NCI-H2227 (cell line): Measurements from ENCODE around the gene GABRR3.

Experiments used
- DNase-seq: peaks from one replicate; lab custom pipeline; 2025; ENCODE audit not compliant: unreplicated experiment; lab: John Stamatoyannopoulos, UW

Gene GABRR3

DNA sequence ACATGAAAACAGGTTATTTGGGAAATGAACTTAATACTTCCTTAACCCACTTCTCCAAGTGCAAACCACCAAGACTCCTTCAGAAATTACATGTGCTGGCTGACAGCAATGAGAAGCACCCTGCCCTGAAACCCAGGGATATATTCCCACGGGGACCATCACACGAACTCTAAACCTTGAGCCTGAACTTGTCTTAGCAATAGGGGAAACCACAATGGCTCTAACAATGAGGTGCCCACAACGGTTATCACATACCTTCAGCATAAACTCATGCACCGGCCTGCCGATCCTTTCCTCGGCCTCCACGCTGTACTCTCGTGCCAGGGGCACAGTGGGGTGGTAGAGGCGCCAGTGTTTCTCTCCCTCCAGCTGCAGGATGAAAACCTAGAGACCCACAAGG lies 76.3 kb downstream of the GABRR3 start:
- no peak for DNase-seq

DNA sequence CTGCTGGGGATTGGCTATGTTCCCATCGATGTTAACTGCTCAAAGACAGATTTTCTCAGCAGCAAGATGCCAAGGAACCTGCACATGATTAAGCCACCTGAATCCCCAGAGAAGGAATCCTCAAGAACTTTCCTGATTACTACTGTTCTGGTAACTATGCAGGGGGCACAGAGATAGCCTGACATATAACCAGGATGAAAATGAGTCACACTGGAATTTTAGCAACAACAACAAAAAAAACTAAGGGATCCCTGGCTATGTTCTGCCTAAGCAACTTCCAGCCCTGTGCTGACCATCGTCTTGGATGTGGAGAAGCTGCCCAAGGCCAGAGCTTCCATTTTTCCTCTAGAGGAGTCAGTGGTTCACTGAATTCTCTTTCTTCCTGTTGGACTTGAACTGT lies 76.7 kb downstream of the GABRR3 start:
- no peak for DNase-seq

DNA sequence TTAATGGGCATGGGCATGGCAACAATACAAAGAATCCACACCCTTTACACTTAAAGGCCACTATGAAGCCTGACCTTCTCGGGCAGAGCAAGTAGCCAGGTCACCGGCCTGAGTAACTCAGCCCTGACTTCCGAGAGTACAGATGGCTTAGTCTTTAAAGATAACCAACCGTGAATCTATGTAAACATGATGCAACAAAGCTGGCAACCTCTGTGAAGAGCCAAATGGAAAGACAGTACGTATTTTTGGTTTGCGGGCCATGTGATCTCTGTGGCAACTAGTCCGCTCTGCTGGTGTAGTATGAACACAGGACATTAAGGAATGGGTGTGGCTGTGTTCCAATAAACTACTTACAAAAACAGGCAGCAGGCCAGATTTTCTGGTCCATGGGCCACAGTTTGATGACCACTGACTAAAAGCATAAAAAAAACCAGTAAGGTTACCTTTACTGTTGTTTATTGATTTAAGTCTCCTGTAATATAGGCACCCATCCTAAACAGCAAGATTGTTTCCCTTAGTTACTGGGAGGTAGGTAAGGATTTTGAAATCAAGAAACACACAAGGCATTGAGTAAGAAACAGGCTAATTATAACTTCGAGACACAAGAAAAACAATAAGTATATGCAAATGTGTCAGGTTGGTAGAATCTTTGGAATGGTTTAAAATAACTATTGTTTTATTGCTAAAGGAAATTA lies 77.4 kb downstream of the GABRR3 start:
- no peak for DNase-seq

DNA sequence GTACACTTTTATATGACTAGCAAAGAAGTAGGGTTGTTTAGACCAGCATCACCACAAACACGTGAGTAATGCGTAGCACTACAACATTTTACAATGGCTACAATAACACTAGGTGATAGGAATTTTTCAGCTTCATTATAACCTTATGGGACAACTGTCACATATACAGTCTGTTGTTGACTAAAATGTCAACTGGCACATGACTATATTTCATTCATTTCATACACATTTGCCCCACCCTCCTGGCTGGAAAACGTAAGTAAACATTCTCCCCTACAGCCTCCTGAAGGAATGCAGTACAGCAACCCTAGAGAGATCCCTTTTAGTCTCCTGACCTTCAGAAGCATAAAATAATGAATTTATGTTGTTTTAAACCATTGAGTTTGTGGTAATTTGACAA lies 79.1 kb downstream of the GABRR3 start:
- DNase-seq: no peak

DNA sequence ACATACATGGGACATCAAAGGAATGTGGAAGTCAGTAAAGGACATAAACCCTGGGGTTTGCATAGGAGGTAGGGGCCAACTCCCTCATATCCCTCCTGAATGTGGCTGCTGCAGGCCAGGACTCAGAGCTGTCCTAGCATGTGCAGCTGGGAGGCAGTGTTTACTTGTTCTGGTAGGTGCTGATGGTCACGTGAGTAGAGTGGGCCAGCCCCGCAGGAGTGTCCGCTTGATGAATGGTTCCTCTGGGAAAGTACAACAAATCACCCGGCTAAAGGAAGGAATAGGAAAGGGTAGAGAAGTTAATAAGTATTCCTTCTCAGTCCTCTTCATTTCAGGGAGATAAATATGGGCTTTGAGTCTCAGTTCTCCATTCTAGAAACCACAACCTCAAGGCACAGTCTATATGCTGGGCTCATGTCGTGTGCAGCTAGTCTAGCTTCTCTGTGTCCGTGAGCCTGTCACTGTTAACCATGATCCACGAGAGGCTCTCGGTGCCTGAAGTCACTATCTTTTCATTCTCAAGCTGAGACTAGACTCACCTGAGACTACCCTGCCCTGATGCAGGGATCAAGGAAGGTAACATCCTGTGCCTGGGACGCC lies 80.8 kb downstream of the GABRR3 start:
- DNase-seq: no peak

DNA sequence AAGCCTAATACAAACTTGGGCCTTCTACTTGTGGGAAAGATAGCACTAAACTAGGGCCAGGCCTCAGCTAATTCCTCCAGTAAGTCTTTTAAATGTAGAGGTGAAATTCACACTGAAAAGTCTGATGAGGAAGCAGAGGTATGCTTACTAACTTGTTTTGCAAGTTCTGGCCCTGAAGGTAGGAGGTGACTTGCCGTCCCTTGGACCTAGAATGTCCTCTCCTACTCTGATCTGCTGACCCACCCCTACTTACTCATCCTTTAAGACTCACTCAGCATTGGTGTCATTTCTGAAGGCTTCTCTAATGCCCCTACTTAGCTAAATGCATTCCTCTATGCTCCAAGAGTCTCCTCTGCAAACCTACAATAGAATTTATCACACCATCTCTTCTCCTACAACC lies 82.2 kb downstream of the GABRR3 start:
- no peak for DNase-seq

DNA sequence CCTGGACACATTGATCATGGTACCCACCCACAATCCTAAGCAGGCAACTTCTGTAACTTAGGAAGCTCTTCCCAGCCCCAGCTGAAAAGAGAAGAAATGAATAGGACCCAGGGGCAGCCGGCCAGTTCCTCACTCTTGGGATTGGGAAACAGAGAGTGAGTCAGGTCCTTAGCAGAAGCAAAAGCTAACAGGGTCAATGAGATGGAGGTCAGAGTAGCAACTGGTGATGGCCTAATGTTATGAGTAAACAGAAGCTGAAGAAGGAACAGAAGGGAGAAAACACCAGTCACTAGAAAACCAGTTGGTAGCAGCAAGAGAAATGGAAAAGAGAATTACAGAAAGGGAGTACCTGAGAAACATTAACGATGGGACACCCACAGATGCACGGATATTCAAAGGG lies 82.8 kb downstream of the GABRR3 start:
- DNase-seq: no peak

DNA sequence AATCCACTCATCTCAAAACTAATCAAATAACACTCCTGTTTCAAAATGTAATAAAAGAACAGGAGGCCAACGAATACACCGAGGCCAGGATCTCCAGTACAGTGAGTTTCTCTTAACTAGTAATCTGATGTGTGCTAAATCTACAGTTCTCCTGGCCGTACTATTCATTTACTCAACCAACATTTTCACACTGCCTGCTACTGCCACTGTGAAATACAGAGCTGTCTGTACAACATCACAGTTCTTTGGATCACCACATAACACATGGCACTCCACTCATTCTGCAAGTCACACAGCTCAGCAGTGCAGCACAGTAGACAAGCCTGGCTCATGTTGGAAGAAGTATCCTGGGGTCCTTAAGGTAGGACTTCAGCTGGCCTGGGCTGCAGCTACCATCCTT lies 84.8 kb downstream of the GABRR3 start:
- DNase-seq: no peak

DNA sequence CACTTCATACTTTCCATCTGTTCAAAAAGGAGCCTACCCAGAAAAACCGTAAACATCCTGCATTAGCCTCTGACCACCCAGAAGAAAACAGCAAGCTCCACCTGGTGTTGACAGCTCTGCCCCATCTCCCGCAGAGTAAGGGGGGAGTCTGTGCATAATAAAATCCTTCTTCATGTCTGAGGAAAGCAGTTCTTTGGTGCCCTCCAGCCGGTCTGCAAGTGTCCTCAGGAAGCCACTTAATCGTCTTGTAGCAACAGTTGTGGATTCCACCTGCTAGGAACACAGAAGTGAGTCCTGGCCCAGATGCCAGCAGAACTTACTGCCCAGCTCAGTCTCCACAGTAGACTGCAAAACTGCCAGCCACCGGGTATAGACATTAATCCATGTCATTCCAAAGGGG lies 85.4 kb downstream of the GABRR3 start:
- no peak for DNase-seq

DNA sequence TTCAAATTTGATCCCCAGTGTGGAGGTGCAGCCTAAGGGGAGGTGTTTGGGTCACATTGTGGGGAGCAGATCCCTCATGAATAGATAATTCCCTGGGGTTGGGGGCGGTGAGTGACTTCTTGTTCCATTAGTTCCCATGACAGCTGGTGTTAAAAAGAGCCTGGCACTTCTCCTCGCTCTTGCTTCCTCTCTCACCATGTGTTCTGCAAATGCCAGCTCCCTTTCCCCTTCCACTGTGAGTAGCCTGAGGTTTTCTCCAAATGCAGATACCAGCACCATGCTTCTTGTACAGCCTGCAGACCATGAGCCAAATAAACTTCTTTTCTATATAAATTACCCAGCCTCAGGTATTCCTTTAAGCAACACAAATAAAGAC lies 86.0 kb downstream of the GABRR3 start:
- DNase-seq: no peak

DNA sequence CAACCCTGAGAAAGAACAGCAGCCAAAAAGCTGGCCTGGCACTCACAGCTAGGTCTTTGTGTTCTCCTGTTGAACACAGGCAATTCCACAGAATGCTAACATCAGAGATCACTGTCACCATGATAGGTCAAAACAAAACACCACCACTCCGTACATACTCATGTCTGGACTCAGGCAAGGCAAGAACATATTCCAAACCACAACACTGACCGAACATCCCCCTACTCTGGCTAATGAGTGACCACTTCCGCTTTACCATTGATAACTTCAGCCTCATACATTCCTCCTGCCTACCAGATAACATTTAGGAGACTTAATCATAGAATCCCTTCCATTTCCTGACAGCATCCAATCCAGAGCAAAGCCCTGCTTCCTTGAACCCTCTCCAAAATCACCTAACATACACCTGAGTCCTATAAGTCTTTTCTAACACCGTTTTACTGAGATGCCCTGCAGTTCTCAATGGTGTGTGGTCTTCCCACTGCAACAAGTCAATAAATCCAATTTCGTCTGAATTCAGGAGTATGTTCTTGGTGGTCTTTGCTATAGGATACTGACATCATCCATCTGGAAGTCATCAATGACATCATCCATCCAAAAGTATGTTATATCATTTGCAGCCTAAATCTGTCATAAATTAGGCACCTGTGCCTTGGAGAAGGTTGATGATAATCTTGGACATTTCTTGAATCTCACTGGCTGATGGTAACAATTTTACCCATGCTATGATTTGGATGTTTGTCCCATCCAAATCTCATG lies 86.6 kb downstream of the GABRR3 start:
- DNase-seq: no peak

DNA sequence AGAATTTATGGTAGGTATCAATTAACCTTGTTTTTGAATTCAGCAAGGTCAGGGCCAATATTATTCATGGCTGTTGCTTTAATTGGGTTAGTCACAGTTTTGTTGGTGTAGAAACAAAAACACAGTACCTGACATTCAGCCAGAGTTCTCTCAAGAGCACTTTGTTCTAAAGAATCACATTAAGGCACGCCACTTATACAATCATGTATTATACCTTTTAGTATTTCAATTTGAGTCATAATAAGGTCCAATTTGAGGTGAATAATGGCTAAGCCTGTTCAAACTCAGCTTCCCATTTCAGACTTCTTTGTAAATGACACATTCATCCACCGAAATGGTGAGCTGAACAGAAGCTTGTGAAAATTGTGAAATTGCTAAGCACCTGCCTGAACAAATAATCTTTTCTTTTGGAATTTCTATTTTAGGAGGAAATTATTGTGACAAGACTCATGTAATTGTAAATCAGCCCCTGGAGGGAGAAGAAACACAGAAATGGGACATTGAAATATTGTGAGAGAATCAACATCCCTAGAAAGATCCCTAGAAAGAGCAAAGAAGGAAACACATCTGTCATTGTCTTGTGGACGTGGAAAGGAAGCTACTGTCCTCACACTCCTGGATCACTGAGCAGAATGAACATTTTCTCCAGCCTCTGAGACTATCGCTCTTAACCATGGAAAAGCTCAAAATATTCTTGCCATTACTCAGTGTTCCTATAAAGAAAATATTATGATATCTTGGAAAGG lies 92.1 kb downstream of the GABRR3 start:
- peak; percentile 74 for DNase-seq

DNA sequence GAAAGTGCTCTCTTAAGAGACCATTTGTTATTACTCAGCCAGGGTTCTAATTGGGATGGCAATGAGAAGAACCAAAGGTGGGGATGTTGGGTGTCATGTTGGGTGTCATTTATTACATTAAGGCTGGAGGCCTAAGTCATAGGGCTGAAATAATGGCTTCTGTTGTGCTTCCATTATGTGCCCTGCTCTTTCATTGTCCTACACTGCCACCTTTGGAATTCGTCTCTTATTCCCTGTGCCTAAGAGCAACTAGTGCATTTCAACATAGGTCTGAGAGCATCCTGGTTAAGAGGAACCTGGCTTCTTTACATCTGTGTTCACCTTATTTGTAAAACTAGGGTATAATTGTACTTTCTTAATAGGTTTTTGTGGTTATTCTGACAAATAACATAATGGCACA lies 95.1 kb downstream of the GABRR3 start:
- DNase-seq: peak; percentile 0

DNA sequence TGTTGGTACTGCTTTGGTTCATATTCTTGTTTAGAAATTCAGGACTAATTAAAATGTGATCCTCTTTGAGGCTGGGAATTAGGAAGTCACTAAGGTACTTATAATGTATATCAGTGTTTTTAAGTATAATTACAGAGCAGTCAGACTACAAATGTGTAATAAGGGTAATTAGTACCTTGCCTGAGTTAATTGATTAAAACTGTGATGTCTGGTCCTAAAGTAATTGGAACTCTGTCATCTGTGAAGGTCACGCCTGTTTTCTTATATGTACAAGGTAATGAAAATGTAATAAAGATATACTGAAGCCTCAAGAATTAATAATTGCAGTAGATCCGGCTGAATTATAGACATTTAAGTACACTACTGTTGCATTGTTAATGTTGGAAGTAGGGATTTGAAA lies 95.7 kb downstream of the GABRR3 start:
- DNase-seq: no peak

DNA sequence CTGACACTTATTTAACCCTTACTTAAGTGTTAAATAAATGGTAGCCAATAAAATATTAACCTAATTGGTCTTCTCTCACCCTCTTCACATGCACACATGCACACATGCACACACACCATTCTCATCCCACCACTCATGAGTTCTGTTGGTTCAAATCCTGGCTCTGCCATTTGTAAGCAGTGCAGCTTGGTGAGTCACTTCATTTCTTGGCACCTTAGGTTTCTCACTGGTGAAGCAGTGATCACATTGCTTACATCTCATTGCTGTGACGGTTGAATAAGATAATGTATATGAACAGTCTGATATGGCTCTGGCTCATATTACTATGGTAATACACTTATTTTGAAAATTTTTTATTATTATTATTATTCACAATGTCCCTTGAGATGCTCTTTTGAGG lies 96.7 kb downstream of the GABRR3 start:
- DNase-seq: no peak

DNA sequence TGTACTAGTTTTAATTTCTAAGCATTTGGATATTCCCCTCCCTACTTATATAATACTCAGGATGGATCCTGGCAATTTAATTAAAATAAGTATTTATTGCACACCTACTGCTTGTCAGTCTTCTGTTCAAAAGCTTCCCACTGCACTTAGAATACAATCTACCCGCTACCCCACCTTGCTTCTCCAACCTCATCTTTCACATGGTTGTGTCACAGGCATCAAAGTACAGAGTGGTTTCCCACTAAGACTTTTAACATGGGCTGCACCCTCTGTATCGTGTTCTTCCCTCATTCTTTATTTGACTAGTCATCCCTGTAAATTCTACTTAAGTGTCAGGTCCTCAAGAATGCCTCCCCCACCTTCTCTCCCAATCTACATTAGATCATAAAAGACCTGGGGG lies 97.9 kb downstream of the GABRR3 start:
- DNase-seq: no peak

DNA sequence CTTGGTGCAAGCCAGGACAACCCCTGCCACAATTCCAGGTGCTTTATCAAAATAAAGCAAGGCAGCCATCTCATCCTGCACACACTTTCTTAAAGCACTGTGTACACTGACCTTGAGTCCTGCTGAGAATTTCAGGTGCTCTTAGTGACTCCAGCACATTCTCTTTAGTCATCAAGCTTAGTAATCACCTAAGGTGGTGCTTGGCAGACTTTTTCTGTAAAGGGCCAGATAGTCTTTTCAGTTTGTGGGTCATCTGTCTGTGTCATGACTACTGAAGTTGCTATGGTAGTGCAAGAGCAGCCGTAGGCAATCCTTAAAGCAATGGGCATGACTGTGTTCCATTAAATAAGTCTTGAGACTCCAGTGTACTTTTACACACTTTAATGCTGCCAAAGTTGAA lies 99.3 kb downstream of the GABRR3 start:
- DNase-seq: no peak
